Stimulated activated CD8-positive, alpha-beta memory T cell treated with anti-CD3 and anti-CD28 coated beads, Interleukin-4, amount 100 ng/mL, for 48 hours (primary cell): ENCODE measurements around the gene FRG2B.
"Not testable (repeated sequence)": the region's sequence is repeated elsewhere in the genome, so short reads cannot be mapped to it uniquely, and the experiment has no call there.

Source experiments
- DNase-seq: peaks from one replicate; pipeline ENCODE4 v3.0.0-alpha.2; 2020

Gene FRG2B

GRCh38 chr10:133592716-133593115, 33.9 kb downstream of the FRG2B start:
- DNase-seq: no peak

- no peak for DNase-seq
Observed at GRCh38 chr10:133590970-133591359, 35.6 kb downstream of the FRG2B start.

GRCh38 chr10:133590226-133590969, 36.2 kb downstream of the FRG2B start:
- DNase-seq: no peak

GRCh38 chr10:133577037-133577436, 49.6 kb downstream of the FRG2B start:
- not testable (repeated sequence) for DNase-seq
